Measurements from ENCODE around the gene DAPL1.
A peak's percentile ranks its signal among the peaks of the same experiment; 100 is the strongest.

DAPL1 gene

DNA sequence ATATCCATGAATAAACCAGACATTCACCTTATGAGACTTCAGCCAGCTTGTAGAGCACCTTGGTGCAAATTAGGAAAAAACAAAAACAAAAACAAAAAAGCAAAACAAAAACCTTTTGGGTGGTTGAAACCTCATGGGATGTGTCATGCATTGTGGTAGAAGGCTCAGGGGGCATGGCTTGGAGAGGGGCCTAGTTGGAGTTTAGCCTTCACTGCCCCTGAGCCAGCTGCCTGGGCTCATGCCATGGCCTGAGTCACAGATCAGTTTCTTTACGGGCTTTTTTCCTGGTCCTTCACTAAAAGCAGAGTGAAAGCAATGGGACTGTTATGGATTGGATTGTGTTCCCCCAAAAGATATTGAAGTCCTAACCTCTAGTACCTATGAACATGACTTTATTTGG is 22.0 kb upstream of the DAPL1 start:
- Histone ChIP-seq H3K4me3 (no peak overlapping the region), H3K9ac (ENCODE audit: insufficient read length) (no peak overlapping the region), H3K36me3 (ENCODE audit: insufficient read depth, low read length) (no peaks in the 10 kb centered on the region), H3K9me3 (ENCODE audit: low read depth, low read length) (no peaks in the 10 kb centered on the region), H3K27ac (no peak overlapping the region)
- DNase-seq (ENCODE audit: low read depth, low spot score), result no peak
- TF ChIP-seq FOXP2 (optimal IDR thresholded peaks at IDR 0.05; ENCODE audit: control extremely low read depth, extremely low read length, insufficient read depth) (no peak), POLR2AphosphoS5 (IDR thresholded peaks at IDR 0.05; ENCODE audit: borderline replicate concordance, low read depth, low read length) (no peak), EZH2 (IDR thresholded peaks at IDR 0.05) (no peak)

DNA sequence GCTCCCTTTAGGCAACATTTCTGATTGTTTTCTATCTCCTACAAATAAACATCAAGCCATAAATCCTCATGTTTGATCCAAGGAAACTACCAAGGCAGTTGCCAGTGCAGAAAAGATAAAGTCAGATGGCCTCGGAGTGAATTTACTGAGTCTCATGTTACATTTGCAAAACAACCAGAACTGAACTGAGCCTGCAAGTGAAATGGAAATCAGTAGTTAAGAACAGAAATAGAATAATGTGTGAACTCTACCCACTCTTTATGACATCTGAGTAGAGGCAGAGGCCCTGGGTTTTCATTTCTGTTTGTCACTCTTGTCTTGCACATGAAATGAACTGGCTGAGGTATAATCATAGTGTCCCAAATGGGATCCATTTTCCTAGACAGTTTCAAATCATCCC is 20.4 kb upstream of the DAPL1 start:
- Histone ChIP-seq H3K36me3 (ENCODE audit: insufficient read depth, low read length) (no peaks in the 10 kb centered on the region), H3K9me3 (ENCODE audit: low read depth, low read length) (no peaks in the 10 kb centered on the region), H3K27ac (no peak overlapping the region), H3K4me3 (no peak overlapping the region), H3K9ac (ENCODE audit: insufficient read length) (no peak overlapping the region)
- no peak for TF ChIP-seq POLR2AphosphoS5 (IDR thresholded peaks at IDR 0.05; ENCODE audit: borderline replicate concordance, low read depth, low read length)
- no peak for TF ChIP-seq EZH2 (IDR thresholded peaks at IDR 0.05)
- no peak for TF ChIP-seq FOXP2 (optimal IDR thresholded peaks at IDR 0.05; ENCODE audit: control extremely low read depth, extremely low read length, insufficient read depth)
- no peak for DNase-seq (ENCODE audit: low read depth, low spot score)

DNA sequence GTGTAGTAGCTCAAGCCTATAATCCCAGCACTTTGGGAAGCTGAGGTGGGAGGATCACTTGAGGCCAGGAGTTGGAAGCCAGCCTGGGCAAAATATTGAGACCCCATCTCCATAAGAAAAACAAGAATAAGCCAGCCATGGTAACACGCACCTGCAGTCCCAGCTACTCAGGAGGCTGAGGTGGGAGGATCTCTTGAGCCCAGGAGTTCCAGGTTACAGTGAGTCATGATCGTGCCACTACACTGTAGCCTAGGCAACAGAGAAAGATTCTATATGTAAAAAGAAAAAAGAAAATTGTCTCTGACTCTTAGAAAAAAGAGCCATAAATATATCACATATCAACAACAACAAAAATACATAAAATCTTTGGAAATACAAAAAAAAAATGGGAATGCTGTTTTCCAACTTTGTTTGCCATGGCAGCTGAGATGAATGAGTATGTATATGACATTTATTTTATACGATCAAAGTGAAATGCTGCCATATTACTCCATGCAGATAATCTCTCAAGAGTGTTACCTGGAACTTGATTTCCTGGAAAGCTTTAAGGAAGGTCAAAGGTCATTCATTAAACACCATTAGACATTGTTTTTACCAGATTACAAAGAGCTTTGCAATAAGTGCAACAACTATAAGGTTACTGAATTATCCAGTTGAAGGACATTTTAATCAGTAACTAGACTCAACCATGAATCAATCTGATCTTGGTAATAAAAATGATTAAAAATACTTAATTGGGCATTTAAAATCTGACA is 19.7 kb upstream of the DAPL1 start:
- no peaks in the 10 kb centered on the region for H3K9me3 ChIP-seq (ENCODE audit: low read depth, low read length)
- H3K36me3 ChIP-seq (ENCODE audit: insufficient read depth, low read length), result no peaks in the 10 kb centered on the region
- no peak for TF ChIP-seq FOXP2 (optimal IDR thresholded peaks at IDR 0.05; ENCODE audit: control extremely low read depth, extremely low read length, insufficient read depth)
- TF ChIP-seq EZH2 (IDR thresholded peaks at IDR 0.05), result no peak
- TF ChIP-seq POLR2AphosphoS5 (IDR thresholded peaks at IDR 0.05; ENCODE audit: borderline replicate concordance, low read depth, low read length), result no peak
- DNase-seq (ENCODE audit: low read depth, low spot score), result no peak
- H3K9ac ChIP-seq (ENCODE audit: insufficient read length), result no peak overlapping the region
- no peak overlapping the region for H3K4me3 ChIP-seq
- no peak overlapping the region for H3K27ac ChIP-seq

DNA sequence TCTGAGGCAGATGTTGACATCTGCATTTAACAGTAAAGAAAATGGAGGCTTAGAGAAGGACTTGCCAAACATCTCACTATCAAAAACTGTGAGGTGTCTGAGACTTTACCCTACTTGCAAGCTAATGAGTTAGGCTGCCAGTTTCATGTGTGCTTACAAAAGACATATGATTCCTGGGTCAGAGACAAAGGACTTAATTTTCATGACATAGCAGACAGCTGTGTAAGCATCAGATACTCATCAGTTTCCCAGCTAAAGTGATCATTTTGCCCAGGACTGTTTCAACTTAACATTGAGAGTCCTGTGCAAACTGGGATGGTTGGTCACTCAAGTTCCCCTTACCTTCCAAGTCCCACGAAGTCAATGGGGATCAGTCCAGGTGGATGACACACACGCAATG is 18.9 kb upstream of the DAPL1 start:
- no peaks in the 10 kb centered on the region for H3K9me3 ChIP-seq (ENCODE audit: low read depth, low read length)
- no peak for TF ChIP-seq FOXP2 (optimal IDR thresholded peaks at IDR 0.05; ENCODE audit: control extremely low read depth, extremely low read length, insufficient read depth)
- H3K4me3 ChIP-seq, result no peak overlapping the region
- no peak overlapping the region for H3K9ac ChIP-seq (ENCODE audit: insufficient read length)
- H3K27ac ChIP-seq, result no peak overlapping the region
- DNase-seq (ENCODE audit: low read depth, low spot score), result no peak
- H3K36me3 ChIP-seq (ENCODE audit: insufficient read depth, low read length), result no peaks in the 10 kb centered on the region

DNA sequence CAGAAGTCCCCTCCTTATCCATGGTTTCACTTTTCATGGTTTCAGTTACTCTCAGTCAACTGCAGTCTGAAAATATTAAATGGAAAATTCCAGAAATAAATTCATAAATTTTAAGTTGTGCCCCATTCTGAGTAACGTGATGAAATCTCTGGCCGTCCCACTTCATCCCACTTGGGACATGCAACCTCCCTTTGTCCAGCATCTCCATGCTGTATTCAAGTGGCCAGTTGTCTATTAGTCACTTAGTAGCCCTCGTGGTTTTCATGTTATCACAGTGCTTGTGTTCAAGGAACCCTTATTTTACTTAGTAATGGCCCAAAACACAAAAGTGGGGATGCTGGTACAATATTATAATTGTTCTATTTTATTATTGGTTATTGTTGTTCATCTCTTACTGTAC is 18.0 kb upstream of the DAPL1 start:
- DNase-seq (ENCODE audit: low read depth, low spot score), result no peak
- Histone ChIP-seq H3K4me3 (no peak overlapping the region), H3K9ac (ENCODE audit: insufficient read length) (no peak overlapping the region), H3K27ac (no peak overlapping the region), H3K9me3 (ENCODE audit: low read depth, low read length) (no peaks in the 10 kb centered on the region), H3K36me3 (ENCODE audit: insufficient read depth, low read length) (no peaks in the 10 kb centered on the region)
- TF ChIP-seq EZH2 (IDR thresholded peaks at IDR 0.05) (no peak), POLR2AphosphoS5 (IDR thresholded peaks at IDR 0.05; ENCODE audit: borderline replicate concordance, low read depth, low read length) (no peak), FOXP2 (optimal IDR thresholded peaks at IDR 0.05; ENCODE audit: control extremely low read depth, extremely low read length, insufficient read depth) (no peak)

DNA sequence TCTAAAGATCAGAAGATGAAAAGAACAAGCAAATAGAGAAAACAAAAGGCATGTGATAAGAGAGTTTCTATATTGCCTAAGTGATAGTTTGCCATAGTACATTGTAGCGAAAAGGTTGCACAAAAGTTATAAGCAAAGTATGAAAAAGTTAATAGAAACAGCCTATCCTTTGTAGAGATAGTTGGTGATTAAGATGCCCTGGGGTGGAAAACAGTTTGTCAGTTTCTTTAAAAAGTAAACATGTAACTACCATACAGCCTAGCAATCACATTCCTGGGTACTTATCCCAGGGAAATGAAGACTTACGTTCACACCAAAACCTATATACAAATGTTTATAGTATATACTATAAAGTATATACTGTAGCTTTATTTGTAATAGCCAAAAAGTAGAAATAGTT is 16.9 kb upstream of the DAPL1 start:
- Histone ChIP-seq H3K27ac (no peak overlapping the region), H3K4me3 (no peak overlapping the region), H3K36me3 (ENCODE audit: insufficient read depth, low read length) (no peaks in the 10 kb centered on the region), H3K9me3 (ENCODE audit: low read depth, low read length) (no peaks in the 10 kb centered on the region), H3K9ac (ENCODE audit: insufficient read length) (no peak overlapping the region)
- no peak for DNase-seq (ENCODE audit: low read depth, low spot score)
- TF ChIP-seq EZH2 (IDR thresholded peaks at IDR 0.05) (no peak), POLR2AphosphoS5 (IDR thresholded peaks at IDR 0.05; ENCODE audit: borderline replicate concordance, low read depth, low read length) (no peak), FOXP2 (optimal IDR thresholded peaks at IDR 0.05; ENCODE audit: control extremely low read depth, extremely low read length, insufficient read depth) (no peak)

DNA sequence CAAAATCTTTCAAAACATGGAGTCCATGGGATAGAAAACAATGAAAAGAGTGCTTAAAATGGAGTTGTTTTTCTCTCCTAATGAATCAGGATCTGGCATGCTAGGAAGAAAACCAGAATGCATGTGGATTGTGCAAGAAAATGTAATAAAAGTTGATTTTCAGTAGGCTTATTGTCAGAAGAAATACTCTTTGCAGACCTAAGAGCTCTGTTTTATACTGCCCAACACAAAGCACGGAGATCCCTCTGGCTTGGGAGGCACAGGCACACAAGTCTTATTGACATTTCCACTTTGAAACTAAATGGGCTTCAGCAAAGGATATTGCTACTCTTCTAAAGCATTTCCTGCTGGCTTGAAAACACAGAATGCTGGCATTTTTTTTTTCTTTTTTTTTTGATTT is 15.5 kb upstream of the DAPL1 start:
- DNase-seq (ENCODE audit: low read depth, low spot score), result no peak
- Histone ChIP-seq H3K4me3 (no peak overlapping the region), H3K27ac (no peak overlapping the region), H3K36me3 (ENCODE audit: insufficient read depth, low read length) (no peaks in the 10 kb centered on the region), H3K9ac (ENCODE audit: insufficient read length) (no peak overlapping the region), H3K9me3 (ENCODE audit: low read depth, low read length) (no peaks in the 10 kb centered on the region)
- no peak for TF ChIP-seq FOXP2 (optimal IDR thresholded peaks at IDR 0.05; ENCODE audit: control extremely low read depth, extremely low read length, insufficient read depth)
- no peak for TF ChIP-seq EZH2 (IDR thresholded peaks at IDR 0.05)
- no peak for TF ChIP-seq POLR2AphosphoS5 (IDR thresholded peaks at IDR 0.05; ENCODE audit: borderline replicate concordance, low read depth, low read length)

DNA sequence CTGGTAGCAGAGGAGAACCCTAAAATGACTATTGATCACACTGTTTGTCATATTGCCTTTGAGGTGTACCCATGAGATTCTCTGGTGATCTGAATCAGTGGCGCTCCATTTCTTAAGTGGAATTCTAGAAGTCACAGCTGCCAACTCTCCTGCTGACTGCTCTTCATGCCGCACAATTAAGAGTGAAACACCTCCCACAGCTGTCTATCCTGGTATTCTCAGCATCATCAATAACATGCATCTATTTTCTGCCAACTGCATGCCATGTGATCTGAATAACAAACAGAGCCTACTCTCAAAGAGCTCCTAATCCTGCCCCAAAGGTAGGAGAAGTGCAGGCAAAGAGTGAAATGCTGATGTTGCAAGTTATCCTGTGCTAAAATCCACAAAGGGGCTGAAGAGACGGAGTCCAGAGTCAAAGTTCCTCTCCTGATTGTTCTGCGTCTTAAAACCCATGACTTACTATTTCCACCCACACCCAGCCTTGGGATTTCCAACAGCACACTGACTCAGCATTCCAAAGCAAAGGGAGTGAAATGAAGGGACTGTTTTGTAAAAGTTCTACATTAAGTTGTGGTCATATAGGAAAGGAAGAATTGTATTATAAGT is 13.7 kb upstream of the DAPL1 start:
- Histone ChIP-seq H3K36me3 (ENCODE audit: insufficient read depth, low read length) (no peaks in the 10 kb centered on the region), H3K9me3 (ENCODE audit: low read depth, low read length) (no peaks in the 10 kb centered on the region), H3K27ac (no peak overlapping the region), H3K9ac (ENCODE audit: insufficient read length) (no peak overlapping the region), H3K4me3 (no peak overlapping the region)
- TF ChIP-seq FOXP2 (optimal IDR thresholded peaks at IDR 0.05; ENCODE audit: control extremely low read depth, extremely low read length, insufficient read depth), result no peak
- TF ChIP-seq EZH2 (IDR thresholded peaks at IDR 0.05), result no peak
- no peak for TF ChIP-seq POLR2AphosphoS5 (IDR thresholded peaks at IDR 0.05; ENCODE audit: borderline replicate concordance, low read depth, low read length)
- no peak for DNase-seq (ENCODE audit: low read depth, low spot score)

DNA sequence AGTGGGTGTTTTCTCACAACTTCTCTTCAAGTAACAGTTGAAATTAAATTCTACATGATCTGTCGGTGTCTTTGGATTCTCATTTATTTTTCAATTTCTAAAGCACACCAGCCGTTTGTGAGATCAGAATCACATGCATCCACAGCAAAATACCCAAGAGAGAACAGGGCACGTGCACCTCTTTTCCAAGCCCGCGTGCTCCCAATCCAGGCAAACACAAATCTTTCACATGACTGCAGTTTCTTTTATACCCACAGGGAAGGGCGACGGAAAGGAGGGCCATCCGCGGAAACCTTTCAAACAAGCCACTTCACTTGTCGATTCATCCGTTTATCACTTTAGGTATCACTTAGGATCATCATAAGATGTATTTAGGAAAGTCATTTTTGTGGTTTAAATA is 13.0 kb upstream of the DAPL1 start:
- DNase-seq (ENCODE audit: low read depth, low spot score), result no peak
- TF ChIP-seq EZH2 (IDR thresholded peaks at IDR 0.05) (no peak), POLR2AphosphoS5 (IDR thresholded peaks at IDR 0.05; ENCODE audit: borderline replicate concordance, low read depth, low read length) (no peak)
- H3K36me3 ChIP-seq (ENCODE audit: insufficient read depth, low read length), result no peaks in the 10 kb centered on the region
- H3K9me3 ChIP-seq (ENCODE audit: low read depth, low read length), result no peaks in the 10 kb centered on the region
- H3K4me3 ChIP-seq, result no peak overlapping the region
- H3K27ac ChIP-seq, result no peak overlapping the region
- peak overlapping the region; percentile 2 for H3K9ac ChIP-seq (ENCODE audit: insufficient read length)
